Right atrium auricular region (tissue), 2 donors: ENCODE data around the gene RAB17. TPM values are rescaled to one million over a fixed set of nuclear protein-coding genes. Genes with fewer than 3 reads are reported as not detected.

Source experiments
- DNase-seq: peaks from one replicate; pipeline ENCODE4 v3.0.0-alpha.2; 2019; ENCODE audit warnings: low spot score
- H3K27ac ChIP-seq, 2 donors: fragments of 200-600 bp; sonication (generic); 1 replicate in 1 of 2; 2 replicates in 1 of 2; pipeline ENCODE4 v1.5.1; 2016 to 2019
- H3K27me3 ChIP-seq, 2 donors: fragments of 200-600 bp; sonication (generic); one replicate each; pipeline versions ENCODE4 v1.5.1 to v1.6.0; 2017 to 2019
- H3K36me3 ChIP-seq: fragments of 200-600 bp; sonication (generic); one replicate; pipeline ENCODE4 v1.5.1; 2016
- H3K4me1 ChIP-seq, 2 donors: fragments of 200-600 bp; sonication (generic); one replicate each; pipeline versions ENCODE4 v1.5.1 to v1.6.0; 2017 to 2019
- H3K4me3 ChIP-seq, 2 donors: fragments of 200-600 bp; sonication (generic); 1 replicate in 1 of 2; 2 replicates in 1 of 2; pipeline ENCODE4 v1.5.1; 2017 to 2019; ENCODE audit warnings: mild to moderate bottlenecking in 1 of 2, moderate library complexity in 1 of 2
- H3K9me3 ChIP-seq, 2 donors: fragments of 200-600 bp; sonication (generic); one replicate each; pipeline ENCODE4 v1.5.1; 2019
- CTCF ChIP-seq, 2 donors: fragments of 200-600 bp; sonication (generic); IDR thresholded peaks; one replicate each; pipeline ENCODE4 v1.5.1; 2019; ENCODE audit warnings: antibody characterized with exemption in 2 of 2
- total RNA-seq, 2 donors: library from RNA; depleted of rRNA; stranded (reverse); fragments of >200 nt; gene quantifications; one replicate each; pipeline ENCODE4 v1.1.0, GENCODE V29; 2016

Gene RAB17
- total RNA-seq, 2 donors from 2014 or later = 1.0 to 4.5 TPM

GRCh38 chr2:237585590-237586221 is 4.8 kb downstream of the RAB17 start:
- H3K36me3 ChIP-seq = no peaks in the 10 kb centered on the region
- peaks cover 0 to 25% of the 10 kb centered on the region in 2 donors for H3K4me1 ChIP-seq
- no peaks in the 10 kb centered on the region for H3K9me3 ChIP-seq
- no peak overlapping the region for H3K4me3 ChIP-seq
- H3K27ac ChIP-seq = no peak overlapping the region
- no peaks in the 10 kb centered on the region for H3K27me3 ChIP-seq
- no peak for DNase-seq
- no peak for TF ChIP-seq CTCF (IDR thresholded peaks at IDR 0.05)

- no peaks in the 10 kb centered on the region for H3K36me3 ChIP-seq
- H3K27me3 ChIP-seq = no peaks in the 10 kb centered on the region
- TF ChIP-seq CTCF (IDR thresholded peaks at IDR 0.05) = no peak
- H3K27ac ChIP-seq = peak overlapping the region in 1 of 2 donors; percentile 81
- no peak for DNase-seq
- no peak overlapping the region for H3K4me3 ChIP-seq
- H3K9me3 ChIP-seq = no peaks in the 10 kb centered on the region
- peaks cover 0 to 19% of the 10 kb centered on the region in 2 donors for H3K4me1 ChIP-seq
These were observed 6.9 kb downstream of the RAB17 start for GRCh38 chr2:237583385-237584295.

GRCh38 chr2:237581751-237582746 is 8.5 kb downstream of the RAB17 start:
- TF ChIP-seq CTCF (IDR thresholded peaks at IDR 0.05) = peak; percentile 29 to 69
- H3K9me3 ChIP-seq = no peaks in the 10 kb centered on the region
- no peaks in the 10 kb centered on the region for H3K27me3 ChIP-seq
- peaks cover 0 to 19% of the 10 kb centered on the region in 2 donors for H3K4me1 ChIP-seq
- H3K36me3 ChIP-seq = no peaks in the 10 kb centered on the region
- DNase-seq = peak; percentile 88
- H3K4me3 ChIP-seq = peak overlapping the region in 1 of 2 donors; percentile 30
- peak overlapping the region; percentile 81 to 89 for H3K27ac ChIP-seq

- peaks cover 0 to 19% of the 10 kb centered on the region in 2 donors for H3K4me1 ChIP-seq
- H3K36me3 ChIP-seq = no peaks in the 10 kb centered on the region
- no peaks in the 10 kb centered on the region for H3K27me3 ChIP-seq
- no peaks in the 10 kb centered on the region for H3K9me3 ChIP-seq
- H3K27ac ChIP-seq = peak overlapping the region; percentile 81 to 89
- peak overlapping the region in 1 of 2 donors; percentile 30 for H3K4me3 ChIP-seq
- no peak for DNase-seq
- no peak for TF ChIP-seq CTCF (IDR thresholded peaks at IDR 0.05)
These were observed 9.2 kb downstream of the RAB17 start for GRCh38 chr2:237581326-237581725.
